ENCODE results near the gene APRT.
"Not testable (repeated sequence)": the region's sequence is repeated elsewhere in the genome, so short reads cannot be mapped to it uniquely, and the experiment has no call there.

The APRT gene

GRCh38 chr16:88785106-88785924, 26.4 kb downstream of the APRT start, which contains the start of gene PIEZO1:
PIEZO1 (minus strand) TSS chr16:88785220; CDS start chr16:88784964, 256 bp downstream.
- peak; percentile 72 for DNase-seq

- DNase-seq: no peak
These were observed 26.9 kb downstream of the APRT start for GRCh38 chr16:88784856-88785105.

GRCh38 chr16:88784074-88784855, 27.5 kb downstream of the APRT start:
- DNase-seq: peak; percentile 83

- DNase-seq: no peak
These were observed 28.2 kb downstream of the APRT start for GRCh38 chr16:88783391-88784073.

GRCh38 chr16:88782454-88783390, 29.0 kb downstream of the APRT start:
- DNase-seq: peak; percentile 65

- DNase-seq: no peak
These were observed 30.3 kb downstream of the APRT start for GRCh38 chr16:88781140-88782077.

- DNase-seq: no peak
These were observed 31.3 kb downstream of the APRT start for GRCh38 chr16:88780142-88781062.

- no peak for DNase-seq
These were observed 32.2 kb downstream of the APRT start for GRCh38 chr16:88779406-88780141.

GRCh38 chr16:88778541-88779065, 33.1 kb downstream of the APRT start:
- DNase-seq: no peak

- DNase-seq: no peak
These were observed 33.5 kb downstream of the APRT start for GRCh38 chr16:88778271-88778525.

GRCh38 chr16:88777471-88778270, 34.1 kb downstream of the APRT start:
- DNase-seq: no peak

GRCh38 chr16:88775825-88776224, 35.9 kb downstream of the APRT start:
- DNase-seq: no peak

- no peak for DNase-seq
These were observed 37.0 kb downstream of the APRT start for GRCh38 chr16:88774544-88775393.

- DNase-seq: peak; percentile 76
These were observed 37.9 kb downstream of the APRT start for GRCh38 chr16:88773812-88774291.

- DNase-seq: peak; percentile 95
These were observed 38.6 kb downstream of the APRT start for GRCh38 chr16:88772871-88773811.

- DNase-seq: not testable (repeated sequence)
These were observed 39.9 kb downstream of the APRT start for GRCh38 chr16:88771781-88772180.
